GM23338 (cell line): Measurements from ENCODE around the gene RPH3AL. TPM values are rescaled to one million over a fixed set of nuclear protein-coding genes. Genes with fewer than 3 reads are reported as not detected.
A peak's percentile ranks its signal among the peaks of the same experiment; 100 is the strongest.

Experiments
- ATAC-seq: fragments of 200-7000 bp; cut with Tn5 transposase; 3 replicates; pipeline ENCODE4 v1.9.1; 2020
- DNase-seq: peaks from one replicate; pipeline ENCODE4 v3.0.0-alpha.2; 2015; ENCODE audit warnings: low spot score
- H2AFZ ChIP-seq: fragments of 200-600 bp; sonication (generic); 2 replicates; pipeline ENCODE4 v1.8.0; 2016; ENCODE audit warnings: antibody characterized with exemption, mild to moderate bottlenecking, moderate library complexity
- H3F3A ChIP-seq: fragments of 200-600 bp; sonication (generic); replicated peaks from 2 replicates; pipeline ENCODE4 v1.8.0; 2017; ENCODE audit warnings: antibody characterized with exemption, mixed run types, low read depth
- H3K27ac ChIP-seq: fragments of 200-600 bp; sonication (generic); 2 replicates; pipeline ENCODE4 v1.6.1; 2016; ENCODE audit warnings: low read depth
- H3K27me3 ChIP-seq: fragments of 200-600 bp; sonication (generic); 2 replicates; pipeline ENCODE4 v1.8.0; 2016; ENCODE audit warnings: mild to moderate bottlenecking, mixed run types, moderate library complexity; ENCODE audit not compliant: insufficient read depth
- H3K36me3 ChIP-seq: fragments of 200-600 bp; sonication (generic); 2 replicates; pipeline ENCODE4 v1.8.0; 2016; ENCODE audit warnings: mild to moderate bottlenecking; ENCODE audit not compliant: insufficient read depth
- H3K4me1 ChIP-seq: fragments of 200-600 bp; sonication (generic); 2 replicates; pipeline ENCODE4 v1.8.0; 2016; ENCODE audit warnings: mild to moderate bottlenecking, moderate library complexity; ENCODE audit not compliant: insufficient read depth
- H3K4me2 ChIP-seq: fragments of 200-600 bp; sonication (generic); 2 replicates; pipeline ENCODE4 v1.7.1; 2017; ENCODE audit warnings: mixed run types
- H3K4me3 ChIP-seq: fragments of 200-600 bp; sonication (generic); 2 replicates; pipeline ENCODE4 v1.6.1; 2016; ENCODE audit warnings: mixed run types
- H3K79me2 ChIP-seq: fragments of 200-600 bp; sonication (generic); replicated peaks from 2 replicates; pipeline ENCODE4 v1.8.0; 2017; ENCODE audit warnings: mild to moderate bottlenecking; ENCODE audit not compliant: insufficient read depth
- H3K9me2 ChIP-seq: fragments of 200-600 bp; sonication (generic); 2 replicates; pipeline ENCODE4 v1.8.0; 2017; ENCODE audit not compliant: insufficient read depth
- H4K20me1 ChIP-seq: fragments of 200-600 bp; sonication (generic); replicated peaks from 2 replicates; pipeline ENCODE4 v1.8.0; 2017; ENCODE audit warnings: mild to moderate bottlenecking; ENCODE audit not compliant: insufficient read depth
- H3K27ac Mint-ChIP-seq: 2 replicates; pipeline ENCODE4 v1.8.0; 2020; ENCODE audit warnings: inconsistent platforms, mild to moderate bottlenecking, moderate library complexity, mixed read lengths
- H3K27me3 Mint-ChIP-seq: 3 replicates; pipeline ENCODE4 v1.8.0; 2022; ENCODE audit warnings: low read depth, mild to moderate bottlenecking, moderate library complexity, mixed read lengths, inconsistent platforms; ENCODE audit not compliant: insufficient read depth, poor library complexity
- H3K36me3 Mint-ChIP-seq: 3 replicates; pipeline ENCODE4 v1.8.0; 2021; ENCODE audit warnings: low read depth, mild to moderate bottlenecking, inconsistent platforms, moderate library complexity, mixed read lengths
- H3K4me1 Mint-ChIP-seq: 3 replicates; pipeline ENCODE4 v1.8.0; 2020; ENCODE audit warnings: mild to moderate bottlenecking, inconsistent platforms, mixed read lengths
- H3K4me3 Mint-ChIP-seq: 3 replicates; pipeline ENCODE4 v1.8.0; 2021; ENCODE audit warnings: moderate library complexity, mild to moderate bottlenecking, inconsistent platforms, mixed read lengths
- H3K9me3 Mint-ChIP-seq: 3 replicates; pipeline ENCODE4 v1.8.0; 2020; ENCODE audit warnings: moderate library complexity, mild to moderate bottlenecking, inconsistent platforms, mixed read lengths
- EZH2 ChIP-seq: fragments of 200-600 bp; sonication (generic); IDR thresholded peaks from one replicate; pipeline ENCODE4 v1.8.0; 2017; ENCODE audit warnings: antibody characterized with exemption, mild to moderate bottlenecking, low read depth; ENCODE audit not compliant: unreplicated experiment
- JUNB ChIP-seq: IDR thresholded peaks from one replicate; pipeline ENCODE4 v1.6.1; 2016; ENCODE audit warnings: antibody characterized with exemption; ENCODE audit not compliant: unreplicated experiment
- POLR2AphosphoS5 ChIP-seq: IDR thresholded peaks from 2 replicates; pipeline ENCODE4 v1.6.1; 2016; ENCODE audit warnings: antibody characterized with exemption, low read depth
- STAT1 ChIP-seq: IDR thresholded peaks from one replicate; pipeline ENCODE4 v1.6.1; 2016; ENCODE audit warnings: antibody characterized with exemption; ENCODE audit not compliant: unreplicated experiment
- ZNF114 ChIP-seq: fragments of 250-450 bp; sonication (Bioruptor Pico); IDR thresholded peaks from 2 replicates; pipeline ENCODE4 v1.5.0; 2020; ENCODE audit warnings: mild to moderate bottlenecking, moderate library complexity
- ZNF331 ChIP-seq: fragments of 250-450 bp; sonication (Bioruptor Pico); IDR thresholded peaks from 2 replicates; pipeline ENCODE4 v1.5.0; 2020; ENCODE audit warnings: low read depth, mild to moderate bottlenecking, moderate library complexity
- ZNF462 ChIP-seq: fragments of 250-450 bp; sonication (Bioruptor Pico); IDR thresholded peaks from 2 replicates; pipeline ENCODE4 v1.5.0; 2020; ENCODE audit warnings: mild to moderate bottlenecking, moderate library complexity
- polyA plus RNA-seq: library from polyadenylated mRNA; unstranded; fragments of >200 nt; fragmentation: Nextera tagmentation; extraction: Ambion mirVana; gene quantifications from 2 replicates; pipeline ENCODE4 v1.2.1, GENCODE V29; 2016
- total RNA-seq: library from RNA; depleted of rRNA; stranded (reverse); fragments of >200 nt; shearing (Covaris generic); gene quantifications from 2 replicates; pipeline ENCODE4 v1.2.3, GENCODE V29; 2014
- TF ChIP-seq, protein P1 (sequence below): IDR thresholded peaks from 2 replicates; pipeline ENCODE4 v1.6.1; 2016; ENCODE audit warnings: antibody characterized with exemption
- TF ChIP-seq, protein P2 (sequence below), 2 experiments: fragments of 200-600 bp in 1 of 2; sonication (generic) in 1 of 2; conservative IDR thresholded peaks; 2 replicates each; pipeline versions ENCODE4 v1.5.1 to v1.6.1; 2016 to 2017; ENCODE audit warnings: antibody characterized with exemption in 2 of 2, low read depth in 2 of 2, mild to moderate bottlenecking in 2 of 2, moderate library complexity in 1 of 2

The RPH3AL gene
- total and polyA plus RNA-seq, 2 experiments from 2014 or later = 2.7 to 6.3 TPM

DNA sequence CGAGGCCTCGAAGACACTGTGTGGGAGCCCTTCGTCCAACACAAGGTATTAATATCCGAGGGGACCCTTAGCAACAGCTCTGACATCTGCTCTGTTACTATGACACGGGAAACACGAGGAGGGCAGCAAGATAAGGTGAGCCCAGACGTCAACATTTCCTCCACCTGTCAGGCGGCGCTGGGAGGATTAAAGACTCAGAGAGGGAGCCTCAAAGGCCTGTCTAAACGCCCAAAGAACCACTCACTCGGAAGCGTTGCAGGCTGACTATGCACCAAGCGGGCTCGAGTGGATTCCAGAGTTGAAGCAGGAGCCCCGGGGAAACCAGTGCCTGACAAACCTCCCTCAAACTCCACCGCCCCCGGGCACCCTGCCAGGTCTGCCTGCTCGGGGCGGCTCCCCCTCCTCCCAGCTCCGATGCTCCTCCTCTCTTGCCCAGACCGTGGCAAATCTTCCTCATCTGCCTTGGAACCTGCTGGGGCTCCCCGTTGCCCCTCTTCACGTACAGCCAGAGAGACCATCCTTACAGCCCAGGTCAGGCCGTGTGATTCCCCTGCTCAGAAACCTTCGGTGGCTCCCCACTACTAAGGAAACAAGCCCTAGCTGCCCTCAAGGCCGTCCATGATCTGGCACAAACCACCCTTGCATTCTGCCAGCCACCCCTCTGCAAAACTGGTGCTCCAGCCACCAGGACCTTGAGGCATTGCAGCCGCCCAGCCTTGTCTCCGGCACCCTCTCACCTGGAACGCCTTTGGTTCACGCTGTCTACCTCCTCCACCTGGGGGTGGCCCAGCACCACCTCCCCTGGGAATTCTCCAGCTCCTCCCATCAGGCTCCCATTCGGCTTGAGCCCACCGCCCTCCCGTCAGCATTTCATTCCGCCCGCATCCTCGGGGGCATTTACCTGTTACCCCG lies 16.2 kb downstream of the RPH3AL start (continued):
- TF ChIP-seq ZNF462 (CRISPR knock-in tag) = no peak

DNA sequence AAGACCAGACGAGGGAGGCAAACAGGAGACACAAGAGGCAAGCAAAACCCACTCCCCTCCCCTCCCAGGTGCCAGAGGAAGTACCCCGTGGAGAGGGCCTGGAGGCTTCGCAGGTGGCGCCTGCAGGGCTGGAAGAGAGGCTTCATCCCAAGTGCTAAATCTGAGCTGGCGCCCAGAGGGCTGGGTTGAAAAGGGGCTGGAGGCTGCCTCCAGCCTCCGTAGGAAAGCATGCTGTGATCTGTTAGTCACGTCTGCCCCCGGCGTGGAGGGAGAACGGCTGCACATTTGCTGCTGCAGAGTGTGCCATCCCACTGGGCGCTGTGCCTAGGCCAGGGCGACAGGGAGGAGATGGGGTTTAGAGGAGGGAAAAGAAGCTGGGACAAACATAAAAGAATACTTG lies 16.9 kb downstream of the RPH3AL start:
- H3K4me1 Mint-ChIP-seq = peaks cover 45% of the 10 kb centered on the region
- TF ChIP-seq STAT1 = no peak
- no peak for TF ChIP-seq JUNB
- TF ChIP-seq, protein P1, sequence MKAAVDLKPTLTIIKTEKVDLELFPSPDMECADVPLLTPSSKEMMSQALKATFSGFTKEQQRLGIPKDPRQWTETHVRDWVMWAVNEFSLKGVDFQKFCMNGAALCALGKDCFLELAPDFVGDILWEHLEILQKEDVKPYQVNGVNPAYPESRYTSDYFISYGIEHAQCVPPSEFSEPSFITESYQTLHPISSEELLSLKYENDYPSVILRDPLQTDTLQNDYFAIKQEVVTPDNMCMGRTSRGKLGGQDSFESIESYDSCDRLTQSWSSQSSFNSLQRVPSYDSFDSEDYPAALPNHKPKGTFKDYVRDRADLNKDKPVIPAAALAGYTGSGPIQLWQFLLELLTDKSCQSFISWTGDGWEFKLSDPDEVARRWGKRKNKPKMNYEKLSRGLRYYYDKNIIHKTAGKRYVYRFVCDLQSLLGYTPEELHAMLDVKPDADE = peak; percentile 40; the same call in 1 of the 2 replicates
- TF ChIP-seq POLR2AphosphoS5 = no peak
- TF ChIP-seq, protein P2, sequence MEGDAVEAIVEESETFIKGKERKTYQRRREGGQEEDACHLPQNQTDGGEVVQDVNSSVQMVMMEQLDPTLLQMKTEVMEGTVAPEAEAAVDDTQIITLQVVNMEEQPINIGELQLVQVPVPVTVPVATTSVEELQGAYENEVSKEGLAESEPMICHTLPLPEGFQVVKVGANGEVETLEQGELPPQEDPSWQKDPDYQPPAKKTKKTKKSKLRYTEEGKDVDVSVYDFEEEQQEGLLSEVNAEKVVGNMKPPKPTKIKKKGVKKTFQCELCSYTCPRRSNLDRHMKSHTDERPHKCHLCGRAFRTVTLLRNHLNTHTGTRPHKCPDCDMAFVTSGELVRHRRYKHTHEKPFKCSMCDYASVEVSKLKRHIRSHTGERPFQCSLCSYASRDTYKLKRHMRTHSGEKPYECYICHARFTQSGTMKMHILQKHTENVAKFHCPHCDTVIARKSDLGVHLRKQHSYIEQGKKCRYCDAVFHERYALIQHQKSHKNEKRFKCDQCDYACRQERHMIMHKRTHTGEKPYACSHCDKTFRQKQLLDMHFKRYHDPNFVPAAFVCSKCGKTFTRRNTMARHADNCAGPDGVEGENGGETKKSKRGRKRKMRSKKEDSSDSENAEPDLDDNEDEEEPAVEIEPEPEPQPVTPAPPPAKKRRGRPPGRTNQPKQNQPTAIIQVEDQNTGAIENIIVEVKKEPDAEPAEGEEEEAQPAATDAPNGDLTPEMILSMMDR (conservative IDR thresholded peaks at IDR 0.05; ENCODE audit: low read depth in 2 of 2) = no peak
- no peak for TF ChIP-seq EZH2
- no peak for TF ChIP-seq ZNF331
- no peak for TF ChIP-seq ZNF114 (CRISPR knock-in tag)
- H4K20me1 ChIP-seq = no peaks in the 10 kb centered on the region
- H3K4me1 ChIP-seq = peaks cover 16% of the 10 kb centered on the region
- no peaks in the 10 kb centered on the region for H3K36me3 Mint-ChIP-seq
- no peak overlapping the region for H3K4me3 ChIP-seq
- H3K27me3 ChIP-seq = no peaks in the 10 kb centered on the region
- ATAC-seq = peak; percentile 58
- peak overlapping the region; percentile 69; the same call in 1 of the 2 replicates for H2AFZ ChIP-seq
- H3K9me2 ChIP-seq = no peaks in the 10 kb centered on the region
- no peak overlapping the region for H3K27ac ChIP-seq
- peak overlapping the region; percentile 56 for H3K4me3 Mint-ChIP-seq
- no peak overlapping the region for H3K27ac Mint-ChIP-seq
- H3K79me2 ChIP-seq = no peaks in the 10 kb centered on the region
- H3K36me3 ChIP-seq = no peaks in the 10 kb centered on the region
- H3K27me3 Mint-ChIP-seq = peaks cover 17% of the 10 kb centered on the region
- no peaks in the 10 kb centered on the region for H3K9me3 Mint-ChIP-seq
- peak overlapping the region; percentile 60; the same call in 1 of the 2 replicates for H3K4me2 ChIP-seq
- peak; percentile 74 for DNase-seq
- H3F3A ChIP-seq = no peaks in the 10 kb centered on the region
